HG03196 (cell line): ENCODE measurements around the gene CLEC4E.
"Not testable (repeated sequence)": the region's sequence is repeated elsewhere in the genome, so short reads cannot be mapped to it uniquely, and the experiment has no call there.

ENCODE experiments used
- ATAC-seq: cut with Tn5 transposase; IDR thresholded peaks from one replicate; pipeline ENCODE4 v1.9.1; 2021; ENCODE audit not compliant: unreplicated experiment

Gene CLEC4E

DNA sequence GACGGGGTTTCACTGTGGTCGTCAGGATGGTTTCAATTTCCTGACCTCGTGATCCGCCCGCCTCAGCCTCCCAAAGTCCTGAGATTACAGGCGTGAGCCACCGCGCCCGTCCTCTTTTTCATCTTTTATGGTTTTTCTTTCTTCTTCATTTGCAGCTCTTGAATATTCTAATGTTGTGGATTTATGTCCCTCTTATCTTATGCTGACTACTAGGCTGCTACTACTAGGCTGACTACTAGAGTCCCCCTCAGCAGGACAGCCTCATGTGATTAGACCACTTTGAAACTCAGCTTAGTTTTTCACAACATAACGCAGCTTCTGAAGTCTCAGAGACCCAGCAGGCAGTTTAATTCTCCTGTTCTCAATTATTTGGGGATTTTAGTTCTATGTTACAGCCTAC is 857 bp upstream of the CLEC4E start:
- no peak for ATAC-seq

DNA sequence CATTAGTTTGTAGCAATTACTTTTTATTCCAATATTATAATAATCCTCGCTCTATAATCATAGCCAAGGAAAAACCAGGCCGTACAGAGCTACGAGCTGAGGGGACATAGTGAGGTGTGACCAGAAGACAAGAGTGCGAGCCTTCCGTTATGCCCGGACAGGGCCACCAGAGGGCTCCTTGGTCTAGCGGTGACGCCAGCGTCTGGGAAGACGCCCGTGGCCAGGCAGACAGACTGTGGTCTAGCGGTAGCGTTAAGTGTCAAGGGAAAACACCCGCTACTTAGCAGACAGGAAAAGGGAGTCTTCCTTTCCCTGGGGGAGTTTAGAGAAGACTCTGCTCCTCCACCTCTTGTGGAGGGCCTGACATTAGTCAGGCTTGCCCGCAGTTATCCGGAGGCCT is 2.9 kb downstream of the CLEC4E start:
- ATAC-seq, result not testable (repeated sequence)

DNA sequence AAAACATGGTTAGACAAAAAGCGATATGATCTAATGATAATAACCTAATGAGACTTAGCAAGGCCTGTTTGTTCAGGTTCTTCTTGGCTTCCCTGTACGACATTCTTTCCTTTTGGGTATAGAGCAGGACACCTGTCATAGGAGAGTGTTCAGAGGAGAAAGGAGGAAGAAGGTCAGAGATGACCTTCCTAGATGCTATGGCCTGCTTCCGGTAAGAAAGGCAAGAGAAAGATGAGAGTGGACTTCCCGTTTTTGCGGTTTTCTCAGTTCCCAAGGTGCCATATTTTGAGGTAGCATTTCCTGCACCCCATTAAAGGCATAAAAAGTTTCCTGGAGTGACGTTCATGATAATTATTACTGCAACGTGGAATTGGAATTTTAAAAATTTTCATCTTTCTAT is 8.7 kb downstream of the CLEC4E start:
- no peak for ATAC-seq

DNA sequence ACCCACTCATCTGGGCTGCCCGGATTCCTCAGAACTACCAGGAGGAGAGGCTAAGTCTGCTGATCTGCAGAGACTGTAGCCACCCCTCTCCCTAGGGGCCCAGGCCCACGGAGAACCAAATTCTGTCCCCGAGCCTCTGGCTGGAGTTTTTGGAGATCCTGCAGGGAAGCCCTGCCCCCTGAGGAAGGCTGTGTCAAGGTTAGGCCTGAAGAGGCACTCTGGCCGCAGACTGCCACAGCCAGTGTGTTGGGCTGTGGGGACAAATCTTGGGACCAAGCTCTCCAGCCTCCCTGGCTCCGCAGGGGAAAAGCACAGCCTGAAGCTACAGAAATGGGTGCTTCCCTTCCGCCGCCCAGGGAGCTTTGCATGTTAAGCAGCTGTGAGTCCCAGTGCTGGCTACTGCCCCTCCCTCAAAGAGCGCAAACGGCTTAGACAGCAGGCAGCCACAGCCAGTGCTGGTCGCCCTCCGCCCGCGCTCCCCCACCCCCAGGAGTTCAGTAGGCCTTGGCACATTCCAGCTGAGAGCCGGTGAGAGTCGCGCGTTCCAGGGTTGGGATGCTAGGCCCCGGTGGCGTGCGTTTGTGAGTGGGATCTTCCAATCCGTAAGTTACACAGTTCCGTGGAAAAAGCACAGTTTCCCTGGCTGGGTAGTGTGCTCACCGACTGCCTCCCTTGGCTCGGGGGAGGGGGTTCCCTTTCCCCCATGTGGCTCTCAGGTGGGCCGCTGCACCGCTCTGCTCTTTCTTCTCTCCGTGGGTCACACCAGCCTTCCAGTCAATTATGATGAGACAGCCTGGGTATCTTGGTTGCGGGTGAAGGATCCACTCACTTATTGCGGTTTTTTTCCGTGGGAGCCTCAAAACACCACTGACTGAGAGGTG is 13.2 kb downstream of the CLEC4E start:
- ATAC-seq, result no peak

DNA sequence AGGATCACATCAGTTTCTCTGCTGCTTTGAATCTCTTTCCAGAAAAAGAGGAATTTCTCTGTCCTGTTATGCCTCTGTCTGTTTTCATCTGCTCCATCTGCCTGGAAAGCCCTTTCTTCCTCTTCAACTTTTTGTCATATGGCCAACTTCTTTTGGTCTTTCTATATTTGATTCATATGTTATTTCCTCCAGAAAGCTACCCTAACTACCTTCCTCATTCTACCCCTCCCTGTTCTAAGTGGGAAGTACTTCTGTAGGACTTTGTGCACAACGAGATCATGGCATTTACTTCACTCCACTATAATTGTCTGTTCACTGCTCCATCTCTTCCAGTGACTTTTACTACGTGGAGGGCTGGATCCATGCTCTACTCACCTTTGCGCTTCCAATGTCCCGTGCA is 21.5 kb downstream of the CLEC4E start:
- ATAC-seq, result no peak

DNA sequence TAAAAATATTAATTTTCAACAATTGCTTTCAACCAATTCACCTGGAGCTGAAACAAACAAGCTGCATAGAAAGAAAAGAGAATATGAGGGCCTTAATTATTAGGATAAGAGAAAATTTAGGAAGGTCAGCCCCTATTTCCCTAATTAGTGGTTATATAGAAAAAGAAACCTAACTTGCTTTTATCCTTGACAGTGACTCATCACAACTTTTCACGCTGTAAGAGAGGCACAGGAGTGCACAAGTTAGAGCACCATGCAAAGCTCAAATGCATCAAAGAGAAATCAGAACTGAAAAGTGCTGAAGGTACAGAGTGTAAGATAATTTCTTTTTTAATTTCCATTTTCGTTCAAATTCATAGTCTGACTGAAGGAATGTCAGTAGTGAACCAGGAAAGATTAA is 22.7 kb downstream of the CLEC4E start:
- ATAC-seq, result no peak

DNA sequence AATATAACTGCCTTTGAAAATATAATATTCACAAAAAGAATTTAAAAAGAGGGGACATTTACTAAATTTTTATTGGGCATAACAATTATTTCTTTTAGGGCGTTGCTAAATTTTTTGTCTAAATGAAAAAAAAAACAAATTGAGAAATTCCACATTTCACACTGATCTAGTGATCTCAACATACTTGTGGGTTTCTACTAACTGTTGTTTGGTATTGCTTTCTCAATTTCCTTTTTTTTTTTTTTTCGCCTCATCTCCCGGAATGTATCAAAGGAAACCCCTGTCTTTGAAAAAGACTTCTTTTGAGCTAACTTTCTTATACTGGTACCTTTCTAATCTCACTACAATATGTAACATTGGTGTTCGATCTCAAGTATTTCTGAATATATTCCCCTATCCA is 27.4 kb downstream of the CLEC4E start, which contains the start of gene CLEC4D:
TSS of gene CLEC4D (plus strand) at position 248 of the 400 bp plus-strand sequence. CDS start 230 bp downstream, outside the sequence.
- no peak for ATAC-seq

DNA sequence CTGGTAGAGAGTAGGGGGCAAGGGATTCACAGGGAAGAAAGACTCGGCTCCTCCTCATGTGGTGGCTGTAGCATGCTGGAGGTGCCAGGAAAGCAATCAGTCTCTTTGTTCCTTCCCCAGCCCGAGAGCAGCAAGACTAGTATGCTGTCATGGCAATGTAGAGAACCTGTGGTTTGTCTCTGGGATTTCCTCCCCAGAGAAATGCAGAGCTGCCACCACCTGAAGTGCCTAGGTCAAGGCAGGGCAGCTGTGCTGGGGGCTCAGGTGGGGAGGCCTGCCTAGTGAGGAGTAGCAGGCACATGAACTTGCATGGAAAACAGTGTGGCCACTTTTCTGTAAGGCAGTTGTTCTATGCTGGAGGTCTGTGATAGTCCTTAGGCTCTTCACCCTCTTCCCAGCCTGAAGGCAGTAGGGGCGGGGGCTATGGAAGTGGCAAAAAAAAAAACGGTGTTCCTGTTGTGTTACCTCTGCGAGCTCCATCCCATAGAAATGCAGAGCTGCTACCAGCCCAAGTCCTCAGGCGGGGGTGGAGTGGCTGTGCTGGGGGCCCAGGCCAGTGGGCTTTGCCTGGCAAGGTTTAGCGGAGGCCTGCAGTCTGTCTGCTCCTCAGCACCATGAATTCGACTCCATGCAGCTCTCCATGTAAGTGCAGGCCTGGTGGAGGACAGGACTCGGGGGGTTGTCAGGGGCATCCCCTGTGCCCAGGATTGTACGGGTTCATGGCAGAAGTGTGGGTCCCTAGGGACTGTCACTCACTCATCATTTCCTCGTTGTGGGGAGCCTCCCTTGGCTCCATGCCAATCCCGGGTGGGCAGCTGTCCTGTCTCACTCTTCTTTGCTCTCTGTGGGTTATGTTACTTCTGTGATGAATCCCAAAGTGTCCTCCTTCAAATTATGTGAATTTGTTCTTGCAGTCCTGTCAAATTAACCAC is 31.5 kb downstream of the CLEC4E start:
- no peak for ATAC-seq

DNA sequence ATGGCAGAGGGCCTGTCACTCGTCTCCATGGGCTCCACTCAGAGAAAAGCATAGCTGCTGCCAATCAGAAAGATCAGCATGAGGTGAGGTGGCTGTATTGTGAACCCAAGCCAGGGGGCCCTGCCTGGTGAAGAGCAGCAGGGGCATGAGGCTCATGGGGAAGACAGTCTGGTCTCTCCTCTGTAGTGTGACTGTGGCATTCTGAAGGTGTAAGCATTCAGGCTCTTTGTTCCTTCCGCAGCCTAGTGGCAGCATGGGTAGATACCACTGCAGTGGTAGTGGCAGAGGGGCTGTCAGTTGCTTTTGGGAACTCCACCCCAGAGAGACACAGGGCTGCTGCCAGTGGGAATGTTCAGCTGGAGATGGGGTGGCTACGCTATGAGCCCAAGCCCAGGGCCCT is 32.5 kb downstream of the CLEC4E start:
- no peak for ATAC-seq

DNA sequence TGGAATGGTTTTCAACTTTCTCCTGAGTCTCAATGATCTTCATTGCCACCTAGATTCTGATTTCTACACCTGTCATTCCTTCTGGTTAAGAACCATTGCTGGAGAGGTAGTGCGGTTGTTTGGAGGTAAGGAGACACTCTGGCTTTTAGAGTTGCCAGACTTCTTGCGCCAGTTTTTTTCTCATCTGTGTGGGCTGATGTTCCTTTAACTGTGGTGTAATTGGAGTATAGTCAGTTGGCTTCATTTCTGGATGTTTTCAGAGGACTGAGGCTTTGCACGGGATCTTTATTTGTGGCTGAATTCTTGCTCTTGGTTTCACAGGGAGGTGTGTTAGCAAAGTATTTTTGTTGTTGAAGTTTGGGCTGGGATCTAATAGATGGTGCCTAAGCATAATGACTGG is 33.1 kb downstream of the CLEC4E start:
- no peak for ATAC-seq

DNA sequence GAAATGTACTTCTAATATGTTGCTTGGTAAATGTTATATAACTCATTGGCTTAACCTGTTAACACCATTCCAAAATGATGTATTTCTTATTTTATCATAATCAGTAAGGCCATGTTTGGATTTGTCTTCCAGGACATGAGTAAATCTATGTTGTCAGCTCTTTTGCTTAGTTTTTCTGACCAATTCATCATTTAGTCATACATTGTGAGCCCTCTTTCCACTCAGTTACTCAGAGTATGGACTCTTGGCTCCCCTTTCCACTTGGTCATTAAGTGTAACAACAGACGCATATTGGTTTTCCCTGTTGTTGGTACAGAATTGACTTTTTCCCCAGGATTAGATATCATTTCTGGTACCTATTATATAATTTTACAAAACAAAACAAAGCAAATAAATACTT is 36.4 kb downstream of the CLEC4E start:
- no peak for ATAC-seq

DNA sequence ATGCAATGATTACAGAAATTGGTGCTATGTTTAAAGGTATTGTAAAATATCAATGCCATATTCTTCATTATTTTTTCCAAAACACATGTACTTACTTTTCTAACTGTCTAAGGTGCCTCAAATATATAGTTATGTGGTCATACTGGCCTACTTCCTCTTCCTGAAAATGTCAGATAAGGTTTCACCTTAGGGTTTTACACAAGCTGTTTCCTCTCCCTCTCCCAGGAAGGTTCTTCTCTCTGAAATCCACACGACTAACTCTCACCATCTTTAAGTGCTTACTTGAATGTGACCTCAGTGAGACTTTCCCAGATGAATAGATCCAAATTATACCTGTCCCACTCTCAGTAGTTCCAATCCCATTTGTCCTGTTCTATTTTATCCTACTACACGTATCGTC is 39.0 kb downstream of the CLEC4E start:
- ATAC-seq, result no peak

DNA sequence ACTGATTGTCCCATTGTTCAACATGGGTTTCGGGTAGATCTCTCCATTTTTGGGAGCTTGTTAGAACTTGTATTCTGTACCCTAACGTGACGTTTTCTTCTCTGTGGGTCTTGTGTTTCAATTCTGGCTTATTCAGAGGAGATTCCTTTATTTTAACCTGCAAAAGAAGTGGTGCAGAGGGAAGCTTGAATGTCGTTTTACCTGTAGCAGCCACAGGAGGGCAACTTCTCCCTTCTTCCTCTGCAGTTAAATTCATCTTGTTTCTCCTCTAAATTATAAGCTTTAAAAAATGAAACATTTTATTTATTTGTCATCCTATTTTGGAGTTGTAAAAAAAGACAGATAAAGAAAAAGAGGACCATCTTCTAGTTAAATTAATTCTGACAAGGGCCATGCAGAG is 41.1 kb downstream of the CLEC4E start:
- no peak for ATAC-seq

DNA sequence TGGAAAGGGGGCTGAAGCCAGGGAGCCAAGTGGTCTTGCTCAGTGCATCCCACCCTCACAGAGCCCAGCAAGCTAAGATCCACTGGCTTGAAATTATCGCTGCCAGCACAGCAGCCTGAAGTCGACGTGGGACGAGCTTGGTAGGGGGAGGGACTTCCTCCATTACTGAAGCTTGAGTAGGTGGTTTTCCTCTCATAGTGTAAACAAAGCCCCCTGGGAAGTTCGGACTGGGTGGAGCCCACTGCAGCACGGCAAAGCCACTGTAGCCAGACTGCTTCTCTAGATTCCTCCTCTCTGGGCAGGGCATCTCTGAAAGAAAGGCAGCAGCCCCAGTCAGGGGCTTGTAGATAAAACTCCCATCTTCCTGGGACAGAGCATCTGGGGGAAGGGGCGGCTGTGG is 44.6 kb downstream of the CLEC4E start:
- ATAC-seq, result not testable (repeated sequence)

DNA sequence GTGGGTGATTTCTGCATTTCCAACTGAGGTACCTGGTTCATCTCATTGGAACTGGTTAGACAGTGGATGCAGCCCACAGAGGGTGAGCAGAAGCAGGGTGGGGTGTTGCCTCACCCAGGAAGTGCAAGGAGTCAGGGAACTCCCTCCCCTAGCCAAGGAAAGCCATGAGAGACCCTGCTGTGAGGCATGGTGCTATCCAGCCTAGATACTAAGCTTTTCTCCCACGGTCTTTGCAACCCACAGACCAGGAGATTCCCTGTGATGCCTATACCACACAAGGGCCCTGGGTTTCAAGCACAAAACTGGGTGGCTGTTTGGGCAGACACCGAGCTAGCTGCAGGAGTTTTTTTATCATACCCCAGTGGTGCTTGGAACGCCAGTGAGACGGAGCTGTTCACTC is 45.0 kb downstream of the CLEC4E start:
- ATAC-seq, result not testable (repeated sequence)

DNA sequence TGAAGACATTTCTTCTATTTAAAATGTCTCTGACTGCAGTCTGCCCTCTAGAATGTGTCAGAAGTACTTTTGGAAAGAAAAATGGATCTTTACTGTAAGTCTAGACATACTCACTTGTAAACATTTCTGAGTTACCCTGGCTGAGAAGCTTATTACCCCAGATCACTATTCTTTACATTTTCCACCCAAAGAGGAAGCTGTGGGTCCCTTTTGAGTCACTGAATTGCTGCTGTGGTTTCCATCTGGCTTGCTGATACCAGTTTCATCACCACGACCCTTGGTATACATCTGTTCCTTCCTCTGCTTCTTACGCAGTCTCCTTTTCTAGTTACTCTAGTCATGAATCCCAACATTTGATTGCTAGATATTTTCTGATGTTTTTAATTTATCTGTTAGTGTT is 47.6 kb downstream of the CLEC4E start:
- ATAC-seq, result peak; percentile 96

DNA sequence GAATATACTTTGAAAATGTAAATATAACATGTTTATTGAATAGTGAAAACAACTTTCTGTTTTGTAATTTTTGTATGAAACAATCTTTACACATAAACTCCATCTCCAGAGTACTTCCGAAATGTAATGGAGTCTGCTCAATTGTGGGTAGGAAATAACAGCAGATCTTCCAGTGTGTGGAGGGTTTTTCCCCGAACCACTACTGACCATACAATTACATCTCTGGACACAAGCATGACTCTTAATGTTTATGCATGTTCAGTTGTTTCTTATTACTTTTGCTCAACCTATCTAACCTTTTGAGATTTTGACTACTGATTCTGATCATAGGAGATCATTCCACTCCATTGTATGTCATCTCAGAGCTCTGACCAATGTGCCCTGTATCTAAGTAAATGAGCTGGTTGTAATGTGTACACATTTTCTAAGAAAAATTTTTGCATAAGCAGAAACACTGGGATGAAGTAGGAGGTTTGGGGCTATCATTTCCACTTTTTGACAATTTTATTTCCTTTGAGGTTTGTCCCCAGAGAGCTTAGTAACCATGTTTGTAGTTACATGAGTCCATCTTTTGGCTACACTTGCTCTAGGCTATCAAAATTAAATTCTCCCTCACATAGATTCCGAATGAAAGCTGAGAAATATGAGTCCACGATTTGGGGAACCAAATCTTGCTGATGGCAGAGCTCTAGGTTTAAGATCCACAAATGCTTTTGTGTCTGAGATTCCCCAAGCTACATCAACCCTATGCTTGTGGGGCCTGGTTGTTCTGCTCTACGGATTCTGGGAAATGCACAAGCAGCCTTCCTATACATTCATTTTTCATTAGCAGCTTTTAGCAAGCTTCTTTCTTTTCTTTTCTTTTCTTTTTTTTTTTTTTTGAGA is 48.8 kb downstream of the CLEC4E start:
- no peak for ATAC-seq
